Measurements from ENCODE around the gene HSD11B1L.

HSD11B1L gene, protein sequence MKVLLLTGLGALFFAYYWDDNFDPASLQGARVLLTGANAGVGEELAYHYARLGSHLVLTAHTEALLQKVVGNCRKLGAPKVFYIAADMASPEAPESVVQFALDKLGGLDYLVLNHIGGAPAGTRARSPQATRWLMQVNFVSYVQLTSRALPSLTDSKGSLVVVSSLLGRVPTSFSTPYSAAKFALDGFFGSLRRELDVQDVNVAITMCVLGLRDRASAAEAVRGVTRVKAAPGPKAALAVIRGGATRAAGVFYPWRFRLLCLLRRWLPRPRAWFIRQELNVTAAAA

DNA sequence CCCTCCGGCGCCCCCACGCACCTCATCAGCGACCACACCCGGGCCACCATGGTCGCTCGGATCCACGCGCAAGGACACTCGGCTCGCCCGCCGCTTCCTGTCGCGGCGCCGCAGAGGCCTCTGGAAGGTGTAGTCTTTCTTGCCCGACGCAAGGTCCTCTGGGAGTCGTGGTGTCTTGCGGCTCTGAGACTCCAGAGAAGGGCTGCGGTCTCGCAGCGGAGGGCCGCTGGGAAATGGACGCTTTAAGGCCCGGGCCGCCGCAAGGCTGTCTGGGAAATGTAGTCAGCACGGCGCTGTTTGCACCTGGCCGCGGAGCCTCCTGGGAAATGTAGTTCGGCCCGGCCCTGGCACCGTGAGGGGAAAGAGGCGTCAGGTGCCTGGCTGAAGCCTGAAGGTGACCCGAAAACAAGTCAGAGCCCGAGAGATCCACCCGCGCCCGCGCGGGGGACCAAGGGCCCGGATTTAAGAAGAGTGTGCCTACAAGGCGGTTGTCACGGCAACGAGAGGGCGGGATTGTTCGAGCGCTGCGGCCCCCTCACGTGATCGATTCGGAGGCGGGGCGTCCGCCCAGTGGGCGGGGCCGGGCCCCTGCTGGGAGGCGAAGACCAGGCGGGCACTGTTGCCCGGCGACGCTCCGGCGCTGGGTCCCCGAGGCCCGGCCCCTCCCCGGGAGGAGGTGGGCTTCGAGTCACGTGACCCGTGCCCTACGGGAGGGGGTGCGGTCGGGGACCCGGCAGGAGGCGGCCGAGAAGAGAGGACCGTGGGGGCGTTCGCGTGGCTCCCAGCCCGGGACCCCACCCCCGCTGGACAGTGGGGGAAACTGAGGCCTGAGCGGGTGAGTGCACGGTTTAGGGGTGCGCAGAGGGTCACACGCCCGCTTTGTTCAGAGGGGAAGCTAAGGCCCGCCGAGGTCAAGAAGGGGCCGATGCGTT lies at the start of gene HSD11B1L, which contains the start of gene MICOS13:
TSS of gene HSD11B1L (plus strand) at position 591 of the 932 bp plus-strand sequence. CDS start 3,806 bp downstream, outside the sequence.
TSS of gene MICOS13 (minus strand) at position 80 of the 932 bp plus-strand sequence. CDS start at position 50, 30 bp downstream.
- DNase-seq = peak; percentile 98

DNA sequence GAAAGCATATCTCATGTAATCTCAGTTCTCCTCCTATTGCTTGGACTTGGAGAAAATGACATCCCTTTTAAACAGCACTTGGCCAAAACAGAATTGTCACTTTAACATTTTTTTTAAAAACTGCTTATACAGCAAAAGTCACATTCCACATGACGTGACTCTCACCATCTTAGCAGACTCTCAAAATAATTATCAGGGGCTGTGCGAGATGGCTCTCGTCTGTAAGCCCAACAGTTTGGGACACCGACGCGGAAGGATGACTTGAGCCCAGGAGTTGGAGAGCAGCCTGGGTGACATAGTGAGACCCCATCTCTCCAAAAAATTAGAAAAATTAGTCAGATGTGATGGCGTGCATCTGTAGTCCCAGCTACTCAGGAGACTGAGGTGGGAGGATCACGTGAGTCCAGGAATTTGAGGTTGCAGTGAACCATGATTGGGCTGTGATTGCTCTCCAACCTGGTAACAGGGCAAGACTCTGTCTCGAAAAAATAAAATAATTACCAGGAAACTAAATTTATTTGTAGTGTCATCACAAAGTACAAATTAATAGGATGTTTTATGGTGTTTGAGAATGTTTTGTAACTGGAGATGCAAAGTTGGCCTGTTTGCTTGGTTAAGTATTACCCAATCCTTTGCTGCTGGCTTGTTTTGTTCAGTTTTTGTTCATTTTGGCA lies 49.1 kb upstream of the HSD11B1L start:
- no peak for DNase-seq

DNA sequence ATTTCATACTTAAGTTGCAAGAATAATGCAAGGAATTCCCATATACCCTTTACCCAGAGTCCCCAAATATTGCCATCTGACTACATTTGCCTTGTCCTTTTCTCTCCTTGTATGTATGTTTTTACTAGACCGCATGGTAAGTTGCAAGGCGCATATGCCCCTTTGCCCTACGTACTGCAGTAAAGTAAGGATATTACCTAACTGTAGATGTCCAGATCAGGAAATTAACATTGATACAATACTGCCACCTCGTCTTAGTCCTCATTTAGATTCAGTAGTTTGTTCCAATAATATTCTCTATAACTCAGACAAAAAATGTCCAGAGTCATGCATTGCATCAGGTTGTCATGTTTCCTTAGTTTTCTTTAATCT lies 48.6 kb upstream of the HSD11B1L start:
- no peak for DNase-seq

DNA sequence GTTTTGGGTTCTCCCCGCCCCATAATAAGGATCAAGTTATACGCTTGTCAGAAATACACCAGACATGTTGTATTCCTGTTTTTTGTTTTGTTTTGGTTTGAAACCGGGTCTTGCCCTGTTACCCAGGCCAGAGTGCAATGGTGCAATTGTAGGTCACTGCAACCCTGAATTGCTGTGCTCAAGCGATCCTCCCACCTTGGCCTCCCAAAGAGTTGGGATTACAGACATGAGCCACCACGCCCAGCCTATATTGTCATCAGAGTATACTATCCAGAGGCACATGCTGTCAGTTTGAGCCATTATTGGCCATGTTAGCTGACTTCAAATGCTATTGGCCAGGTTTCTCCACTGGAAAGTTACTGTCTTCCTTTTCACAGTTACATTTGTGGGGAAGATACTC lies 48.2 kb upstream of the HSD11B1L start:
- DNase-seq = no peak

DNA sequence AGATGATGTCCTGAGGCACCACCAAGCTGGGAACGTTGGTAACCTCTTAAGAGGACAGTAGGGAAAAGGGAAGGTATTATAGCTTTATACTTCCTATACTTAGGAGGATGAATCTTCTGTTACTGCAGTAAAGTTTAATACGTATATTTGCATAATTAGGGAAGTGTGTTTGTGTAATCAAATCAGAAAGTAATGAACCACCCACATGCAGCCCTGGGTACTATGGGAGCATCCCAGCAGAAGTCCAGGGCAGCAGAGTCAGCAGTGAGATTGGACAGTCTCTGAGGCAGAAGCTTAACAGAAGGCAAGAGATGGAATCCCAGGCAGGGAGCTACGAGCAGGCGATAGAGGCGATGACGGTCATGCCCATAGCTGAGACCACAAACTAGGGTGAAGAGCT lies 45.4 kb upstream of the HSD11B1L start:
- no peak for DNase-seq

DNA sequence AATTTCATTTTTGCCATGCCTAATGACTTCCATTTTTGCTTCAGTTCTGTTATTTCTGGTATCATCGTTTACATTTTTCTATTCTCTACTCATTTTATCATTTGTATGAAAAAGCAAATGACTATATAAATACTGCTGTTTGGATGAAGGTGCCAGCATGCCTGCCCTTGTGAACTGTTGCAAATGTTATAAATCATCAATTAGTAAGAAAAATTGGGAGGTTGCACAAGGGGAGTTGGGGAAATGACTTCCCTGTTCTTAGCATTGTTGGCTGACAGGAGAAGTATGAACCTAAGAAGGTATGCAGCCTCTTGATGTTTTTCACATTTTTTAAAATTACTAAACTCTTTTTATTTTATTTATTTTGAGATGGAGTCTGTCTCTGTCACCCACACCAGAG lies 42.9 kb upstream of the HSD11B1L start:
- no peak for DNase-seq

DNA sequence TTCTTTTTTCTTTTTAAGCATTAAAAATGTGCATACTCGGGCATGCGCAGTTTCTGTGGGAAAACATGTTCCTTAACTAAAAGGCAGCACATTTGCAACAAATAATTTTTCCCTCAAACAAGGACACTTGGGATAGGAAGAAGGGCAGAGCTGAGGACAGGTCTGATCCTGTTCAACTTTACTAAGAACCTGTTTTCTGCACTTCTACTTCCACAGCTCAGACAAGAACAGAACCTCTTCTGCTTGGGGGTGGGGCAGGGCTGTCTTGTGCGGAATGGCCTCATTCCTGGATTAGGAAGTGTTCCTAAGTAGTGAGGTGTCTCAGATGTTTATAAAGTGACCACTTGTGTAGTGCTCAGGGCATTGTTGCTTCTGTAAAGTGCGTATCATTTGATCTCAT lies 39.7 kb upstream of the HSD11B1L start:
- DNase-seq = no peak

DNA sequence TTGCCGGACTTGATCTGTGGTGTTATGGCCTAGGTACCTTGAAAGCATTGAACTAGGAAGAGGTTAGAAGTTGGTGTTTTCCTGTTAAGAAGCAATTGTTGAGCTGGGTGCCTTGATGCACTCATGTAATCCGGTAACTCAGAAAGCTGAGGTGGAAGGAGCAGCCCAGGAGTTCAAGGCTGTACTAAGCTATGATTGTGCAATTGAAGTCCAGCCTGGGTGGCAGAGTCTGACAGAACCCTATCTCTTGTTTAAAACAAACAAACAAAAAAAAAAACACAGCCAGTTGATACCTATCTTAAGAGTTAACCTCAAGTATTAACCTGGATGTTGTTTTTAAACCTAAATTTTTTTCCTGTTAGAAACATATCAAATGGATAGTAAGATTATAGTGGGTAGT lies 38.6 kb upstream of the HSD11B1L start:
- no peak for DNase-seq

DNA sequence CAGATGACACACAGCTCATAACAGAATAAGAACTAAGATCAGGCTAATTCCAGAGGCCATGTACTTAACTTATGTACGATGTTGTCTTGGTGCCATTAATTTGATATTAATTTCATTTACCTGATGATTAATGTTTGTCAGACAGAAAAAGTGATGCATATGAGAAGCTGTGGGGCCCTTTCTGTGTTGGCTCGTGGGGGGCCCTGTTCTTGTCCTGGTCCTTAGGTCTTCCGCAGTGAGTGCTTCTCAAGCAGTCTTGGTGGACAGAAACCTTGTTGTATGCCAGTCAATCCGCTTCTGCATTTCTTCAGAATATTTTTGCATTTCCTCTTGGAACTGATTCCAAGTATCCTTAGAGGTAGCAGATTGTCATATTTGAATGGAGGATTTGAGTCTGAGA lies 37.8 kb upstream of the HSD11B1L start:
- no peak for DNase-seq

DNA sequence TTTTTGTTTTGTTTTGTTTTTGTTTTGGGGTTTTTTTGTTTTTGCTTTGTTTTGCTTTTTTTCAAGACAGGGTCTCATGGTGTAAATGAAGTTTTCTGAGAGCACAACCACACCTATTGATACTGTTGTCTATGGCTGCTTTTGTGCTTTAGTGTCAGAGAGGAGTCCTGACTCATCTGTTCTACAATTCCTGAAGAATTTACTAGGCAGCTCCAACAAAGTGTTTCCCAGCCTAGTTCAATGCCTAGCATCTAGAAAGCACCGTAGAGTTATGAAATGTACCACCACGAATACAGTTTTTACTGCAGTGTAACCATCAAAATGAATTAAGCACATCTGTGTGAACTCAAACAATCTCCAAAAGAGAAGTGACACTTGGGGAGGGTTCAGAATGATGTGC lies 36.8 kb upstream of the HSD11B1L start:
- DNase-seq = no peak

DNA sequence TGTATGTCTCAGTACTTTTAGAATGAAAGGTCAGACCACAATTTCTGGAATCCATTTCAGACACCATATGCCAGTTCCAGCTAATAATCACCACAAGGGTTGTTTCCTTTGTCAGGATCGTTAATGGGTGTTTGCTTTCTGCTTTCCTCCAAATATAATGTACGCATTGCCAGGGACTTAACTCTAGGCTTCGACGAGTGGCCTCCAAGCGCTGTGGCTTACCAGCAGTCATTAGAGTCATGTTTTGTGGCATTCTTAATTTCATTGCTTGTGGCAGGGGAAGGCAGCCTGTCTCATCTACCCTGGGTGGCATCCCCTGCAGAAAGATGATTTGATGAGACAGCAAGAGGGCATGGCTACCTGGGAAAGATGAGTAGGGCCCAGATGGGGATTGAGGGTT lies 35.4 kb upstream of the HSD11B1L start:
- DNase-seq = no peak

DNA sequence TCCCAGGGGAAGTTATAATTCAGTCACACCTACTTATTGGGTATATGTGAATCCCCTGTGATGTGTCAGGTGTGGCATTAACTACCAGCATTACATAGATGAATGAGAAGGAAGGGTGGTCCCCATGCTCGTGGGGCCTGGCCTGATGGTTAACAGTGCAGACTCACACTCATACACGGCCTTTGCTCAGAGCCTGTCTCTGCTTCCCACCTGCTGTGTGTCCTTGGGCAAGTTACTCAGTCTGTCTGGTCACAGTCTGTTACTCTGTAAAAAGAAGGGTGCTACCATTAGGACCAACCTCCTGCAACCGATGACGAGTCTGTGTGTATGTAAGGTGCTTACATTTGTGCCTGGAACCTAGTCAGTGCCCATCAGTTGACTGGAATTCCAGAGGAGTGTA lies 34.1 kb upstream of the HSD11B1L start:
- DNase-seq = no peak

DNA sequence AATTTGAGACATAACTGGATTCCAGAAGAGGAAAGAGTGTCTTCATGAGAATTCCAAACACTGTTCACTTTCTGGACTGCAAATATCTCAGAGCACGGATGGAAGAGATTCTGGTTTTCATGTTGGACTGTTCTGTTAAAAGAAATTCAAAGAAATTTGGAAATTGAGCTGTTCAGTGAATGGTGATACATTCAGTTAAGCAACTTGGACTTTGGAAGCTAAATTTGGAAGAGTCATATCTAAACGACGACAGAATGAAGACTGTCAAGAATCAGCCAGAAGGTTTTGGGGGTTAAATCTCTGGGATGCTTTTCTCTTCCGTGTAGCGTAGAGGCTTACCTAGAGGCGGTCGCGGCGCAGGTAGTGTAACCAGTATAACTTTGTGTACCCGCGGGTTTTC lies 32.4 kb upstream of the HSD11B1L start:
- DNase-seq = no peak

DNA sequence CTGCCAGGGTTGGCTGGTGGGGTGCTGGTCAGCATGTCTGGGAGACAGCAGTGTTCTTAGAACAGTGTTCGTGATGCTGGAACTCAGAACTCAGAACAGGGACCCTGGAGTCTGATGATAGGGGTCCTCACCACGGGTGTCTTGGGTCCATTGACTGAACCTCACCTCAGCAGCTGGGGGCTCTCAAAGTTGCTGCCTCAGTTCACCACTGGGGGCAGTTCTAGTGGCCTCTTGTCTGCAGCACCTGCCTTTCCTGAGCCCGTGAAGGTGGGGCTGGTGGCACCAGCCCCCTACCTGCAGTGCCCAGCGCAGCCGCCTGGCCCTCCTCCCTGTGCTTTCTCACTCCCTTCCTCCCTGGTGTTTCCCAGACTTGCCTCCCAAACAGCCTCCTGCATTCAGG lies 29.5 kb upstream of the HSD11B1L start:
- DNase-seq = no peak

DNA sequence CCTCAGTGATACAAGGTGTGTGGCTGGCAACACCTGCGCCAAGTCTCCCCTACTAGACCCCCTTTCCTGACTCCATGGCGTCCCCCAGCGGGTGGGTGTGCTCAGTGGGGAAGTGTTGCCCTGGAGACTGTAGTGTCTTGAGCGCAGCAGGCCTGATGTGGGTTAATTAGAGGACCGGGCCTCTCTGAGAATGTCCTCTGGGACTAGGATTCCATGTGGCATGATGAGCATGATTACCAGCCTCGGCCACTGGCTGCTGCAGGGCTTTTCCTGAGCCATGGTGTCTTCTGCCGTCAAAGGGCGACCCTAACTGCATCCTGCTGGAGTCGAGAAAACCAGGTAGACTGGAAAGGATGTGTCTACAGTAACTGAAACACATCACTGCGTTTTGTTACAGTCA lies 28.6 kb upstream of the HSD11B1L start:
- DNase-seq = no peak

DNA sequence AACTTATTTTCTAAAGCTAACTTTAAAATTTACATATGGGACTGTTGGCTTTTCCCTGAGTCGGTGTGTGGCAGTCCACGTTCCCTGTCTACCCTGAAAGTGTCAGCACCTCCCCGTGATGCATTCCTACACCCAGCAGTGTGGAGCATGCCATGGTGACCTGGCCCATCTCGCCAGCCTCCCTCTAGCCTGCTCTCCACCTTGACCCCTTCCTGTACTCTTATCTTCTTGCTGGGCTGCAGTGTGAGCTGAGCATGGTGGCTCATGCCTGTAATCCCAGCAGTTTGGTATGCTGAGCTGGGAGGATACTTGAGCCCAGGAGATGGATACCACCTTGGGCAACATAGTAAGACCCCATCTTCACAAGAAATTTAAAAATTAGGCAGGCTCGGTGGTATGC lies 25.9 kb upstream of the HSD11B1L start:
- DNase-seq = no peak

DNA sequence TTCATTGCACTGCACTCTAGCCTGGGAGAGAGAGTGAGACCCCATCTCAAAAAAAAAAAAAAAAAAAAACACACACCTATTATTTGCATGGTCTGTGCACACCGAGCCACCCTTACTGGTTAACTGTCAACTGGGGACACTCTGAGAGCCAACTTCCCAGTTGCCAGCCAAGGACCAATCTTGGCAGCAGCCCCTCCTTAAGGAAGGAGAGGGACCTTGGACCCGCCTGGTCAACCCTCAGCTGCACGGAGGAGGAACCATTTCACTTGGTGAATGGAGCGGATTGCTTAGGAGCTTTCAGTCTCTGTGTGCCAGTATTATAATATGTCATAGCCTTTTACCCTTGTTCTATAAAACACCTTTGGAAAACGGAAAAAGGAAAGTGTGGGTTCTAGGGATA lies 25.4 kb upstream of the HSD11B1L start:
- no peak for DNase-seq

DNA sequence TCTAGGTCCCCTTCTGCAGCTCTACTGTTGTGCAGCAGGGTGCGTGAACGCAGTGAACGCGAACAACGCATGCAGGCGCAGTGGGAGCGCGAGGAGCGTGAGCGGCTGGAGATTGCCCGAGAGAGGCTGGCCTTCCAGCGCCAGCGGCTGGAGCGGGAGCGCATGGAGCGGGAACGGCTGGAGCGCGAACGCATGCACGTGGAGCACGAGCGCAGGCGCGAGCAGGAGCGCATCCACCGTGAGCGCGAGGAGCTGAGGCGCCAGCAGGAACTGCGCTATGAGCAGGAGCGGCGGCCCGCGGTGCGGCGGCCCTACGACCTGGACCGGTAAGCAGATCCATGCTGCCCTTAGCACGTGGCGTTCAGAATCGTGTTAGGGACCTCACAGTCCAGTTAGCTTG lies 19.3 kb upstream of the HSD11B1L start:
- no peak for DNase-seq

DNA sequence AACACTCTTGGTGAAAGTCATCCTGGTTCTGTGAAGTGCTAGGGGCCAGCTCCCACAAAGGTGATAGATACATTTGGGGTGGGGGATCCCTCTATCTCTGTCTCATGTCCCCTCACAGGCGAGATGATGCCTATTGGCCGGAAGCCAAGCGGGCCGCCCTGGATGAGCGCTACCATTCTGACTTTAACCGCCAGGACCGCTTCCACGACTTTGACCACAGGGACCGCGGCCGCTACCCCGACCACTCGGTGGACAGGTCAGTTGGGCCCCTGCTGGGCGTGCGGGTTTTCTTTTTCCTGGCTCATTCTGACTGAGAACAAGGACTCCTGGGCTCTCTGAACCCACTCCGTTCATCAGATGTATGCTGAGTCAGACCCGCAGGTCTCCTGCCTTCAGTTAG lies 16.9 kb upstream of the HSD11B1L start:
- DNase-seq = no peak

DNA sequence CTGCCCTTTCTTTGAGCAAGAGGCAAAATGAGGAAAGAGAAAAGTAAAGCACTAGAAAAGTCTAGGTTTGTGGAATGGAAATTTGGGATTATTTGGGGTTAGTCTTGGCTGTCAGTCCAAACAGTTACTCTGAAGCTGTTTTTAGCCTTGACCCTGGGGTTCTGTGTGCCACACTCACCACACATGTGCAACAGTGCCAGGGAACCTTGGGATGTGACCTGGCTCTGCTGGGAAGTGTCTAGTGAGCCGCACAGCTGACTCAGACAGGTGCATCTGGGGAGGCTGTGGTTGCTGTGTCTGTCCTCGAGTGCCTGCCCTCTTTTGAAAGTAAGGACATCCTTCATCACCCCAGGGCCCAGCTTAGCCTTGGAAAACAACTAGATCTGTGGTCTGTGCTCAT lies 16.3 kb upstream of the HSD11B1L start:
- DNase-seq = no peak

DNA sequence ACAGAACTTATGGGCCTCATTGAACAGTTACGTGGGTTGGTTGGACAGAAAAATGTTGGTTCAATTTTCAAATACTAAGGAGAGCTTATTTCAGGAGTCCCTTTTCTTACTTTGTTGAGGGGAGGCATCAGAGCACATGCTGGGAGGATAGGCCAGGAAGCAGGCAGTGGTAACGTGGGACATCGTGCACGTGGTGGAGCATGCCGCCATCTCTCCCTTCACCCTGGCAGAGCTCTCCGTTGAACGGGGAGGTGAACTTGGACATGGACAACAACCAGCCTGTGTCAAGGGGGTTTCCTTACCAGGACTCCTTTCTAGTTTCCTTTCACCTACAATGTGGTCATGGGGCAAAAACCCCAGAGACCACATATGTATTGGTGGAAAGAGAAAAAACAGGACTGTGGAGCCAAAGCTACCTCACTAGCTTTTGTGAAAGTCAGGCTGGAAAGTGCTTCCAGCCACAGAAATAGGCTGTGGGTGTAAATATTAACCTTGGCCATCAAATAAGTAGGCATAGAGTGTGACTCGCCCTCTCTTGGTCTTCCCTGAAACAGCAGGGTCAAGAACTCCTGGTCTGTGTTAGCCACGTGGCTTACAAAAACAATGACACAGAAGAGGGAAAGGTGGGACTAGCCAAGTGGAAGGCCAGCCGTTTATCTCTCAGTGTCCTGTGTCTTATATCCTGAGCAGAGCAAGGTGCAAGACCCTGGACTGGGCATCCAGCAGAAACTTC lies 14.9 kb upstream of the HSD11B1L start:
- DNase-seq = no peak

DNA sequence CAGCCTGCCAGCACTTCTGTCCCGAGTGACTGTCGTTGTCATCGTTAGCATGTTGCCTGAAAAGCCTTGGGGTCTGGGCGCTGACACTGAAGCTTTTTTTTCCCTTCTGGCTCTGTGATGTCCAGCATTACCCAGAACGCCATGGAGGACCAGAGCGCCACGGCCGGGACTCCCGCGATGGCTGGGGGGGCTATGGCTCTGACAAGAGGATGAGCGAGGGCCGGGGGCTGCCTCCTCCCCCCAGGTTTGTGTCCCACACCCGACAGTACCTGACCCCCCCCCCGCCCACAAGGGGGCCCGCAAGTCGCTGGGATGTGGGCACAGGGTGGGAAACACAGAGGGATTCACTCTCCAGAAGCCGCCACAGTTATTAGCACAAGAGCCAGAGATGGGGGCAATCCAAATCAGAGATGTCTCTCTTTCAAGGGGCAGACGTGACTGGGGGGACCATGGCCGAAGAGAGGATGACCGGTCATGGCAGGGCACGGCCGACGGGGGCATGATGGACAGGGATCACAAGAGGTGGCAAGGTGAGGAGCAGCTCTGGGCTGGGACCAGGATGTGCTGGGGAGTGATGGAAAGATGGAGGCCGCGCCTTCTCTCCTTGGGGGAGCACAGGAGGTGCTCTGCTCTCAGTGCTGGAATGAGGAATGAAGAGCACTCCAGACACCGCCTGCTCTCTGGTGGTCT lies 13.8 kb upstream of the HSD11B1L start:
- no peak for DNase-seq

Data from CD4-positive, alpha-beta T cell treated with Interleukin-17A for 4 hours (primary cell).